ENCODE measurements around the gene TMEM151B. TPM values are rescaled to one million over a fixed set of nuclear protein-coding genes. Genes with fewer than 3 reads are reported as not detected.
"Not testable (repeated sequence)": the region's sequence is repeated elsewhere in the genome, so short reads cannot be mapped to it uniquely, and the experiment has no call there.

Gene TMEM151B
- total and polyA plus RNA-seq, 7 donors, result 0.04 to 0.07 TPM; not detected in 5

DNA sequence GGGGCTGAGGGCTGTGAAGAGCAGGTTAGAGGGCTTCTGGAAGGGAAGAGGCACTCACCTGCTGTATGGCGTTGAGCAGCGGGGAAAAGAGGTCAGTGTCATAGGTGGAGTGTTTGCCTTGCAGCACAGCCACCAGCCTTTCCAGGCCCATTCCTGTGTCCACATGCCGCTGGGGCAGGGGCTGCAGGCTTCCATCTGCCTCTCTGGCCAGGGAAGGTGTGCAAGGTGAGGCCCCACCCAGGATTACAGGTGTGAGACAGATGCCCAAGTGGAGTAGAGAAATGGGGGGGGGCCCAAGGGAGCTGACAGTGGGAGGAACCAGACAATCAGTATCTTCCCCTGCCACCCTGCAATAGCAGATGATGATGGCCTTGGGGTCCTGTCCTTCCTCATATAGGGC lies 40.0 kb downstream of the TMEM151B start:
- DNase-seq (no peak), ATAC-seq (no peak)
- no peak for TF ChIP-seq CTCF (IDR thresholded peaks at IDR 0.05)
- Histone ChIP-seq H3K36me3 (ENCODE audit: insufficient read depth in 1 of 2, low read depth in 1 of 2) (peaks cover 3 to 65% of the 10 kb centered on the region in 2 donors), H3K4me3 (no peak overlapping the region), H3K27ac (no peak overlapping the region), H3K27me3 (ENCODE audit: insufficient read depth in 3 of 3, low read length in 2 of 3) (no peaks in the 10 kb centered on the region), H3K9me3 (no peaks in the 10 kb centered on the region), H3K4me1 (peaks cover 6% of the 10 kb centered on the region)
- 93 to 100% (median 95%) methylated on average over 3 of the region's 3 CpGs for WGBS, 3 donors
- intact Hi-C loops (cut with DNase I), result no loop called here

DNA sequence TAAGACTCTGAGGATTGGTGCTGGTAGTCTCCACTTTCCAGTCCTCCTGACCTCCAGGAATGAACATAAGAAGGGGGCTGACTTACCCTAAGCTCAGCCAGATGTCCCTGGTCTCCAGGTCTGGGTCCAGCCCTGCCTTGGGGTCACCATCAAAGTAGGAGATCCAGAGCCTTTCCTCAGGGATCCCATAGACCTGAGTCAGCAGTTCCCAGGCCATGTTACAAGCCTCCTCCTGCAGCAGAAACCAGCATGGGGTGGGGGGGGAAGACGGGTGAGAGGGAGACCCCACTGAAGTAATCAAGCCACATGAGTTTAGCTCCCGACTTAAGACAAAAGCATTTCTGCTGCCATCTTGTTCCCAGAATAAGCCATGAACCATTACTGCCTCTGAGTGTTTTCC lies 41.1 kb downstream of the TMEM151B start:
- no peak for TF ChIP-seq CTCF (IDR thresholded peaks at IDR 0.05)

GRCh38 chr6:44311767-44312166 lies 41.5 kb downstream of the TMEM151B start:
- H3K4me3 ChIP-seq, result no peak overlapping the region
- WGBS, 3 donors, result 73 to 85% (median 73%) methylated on average over 3 of the region's 3 CpGs
- H3K4me1 ChIP-seq, result peaks cover 6% of the 10 kb centered on the region
- no peak for ATAC-seq
- no peak for DNase-seq
- H3K36me3 ChIP-seq (ENCODE audit: insufficient read depth in 1 of 2, low read depth in 1 of 2), result peaks cover 0 to 50% of the 10 kb centered on the region in 2 donors
- no peak overlapping the region for H3K27ac ChIP-seq
- H3K9me3 ChIP-seq, result no peaks in the 10 kb centered on the region
- intact Hi-C loops (cut with DNase I), result no loop called here
- TF ChIP-seq CTCF (IDR thresholded peaks at IDR 0.05), result no peak
- H3K27me3 ChIP-seq (ENCODE audit: insufficient read depth in 3 of 3, low read length in 2 of 3), result no peaks in the 10 kb centered on the region

More for the DNA sequence above, 41.1 kb downstream of the TMEM151B start:
- Histone ChIP-seq H3K36me3 (ENCODE audit: insufficient read depth in 1 of 2, low read depth in 1 of 2) (peaks cover 0 to 55% of the 10 kb centered on the region in 2 donors), H3K27ac (no peak overlapping the region), H3K4me1 (peaks cover 6% of the 10 kb centered on the region), H3K27me3 (ENCODE audit: insufficient read depth in 3 of 3, low read length in 2 of 3) (no peaks in the 10 kb centered on the region), H3K4me3 (no peak overlapping the region), H3K9me3 (no peaks in the 10 kb centered on the region)
- intact Hi-C loops (cut with DNase I), result no loop called here
- DNase-seq (no peak), ATAC-seq (no peak)
- WGBS, 3 donors, result 40 to 91% (median 74%) methylated on average over 2 of the region's 2 CpGs

DNA sequence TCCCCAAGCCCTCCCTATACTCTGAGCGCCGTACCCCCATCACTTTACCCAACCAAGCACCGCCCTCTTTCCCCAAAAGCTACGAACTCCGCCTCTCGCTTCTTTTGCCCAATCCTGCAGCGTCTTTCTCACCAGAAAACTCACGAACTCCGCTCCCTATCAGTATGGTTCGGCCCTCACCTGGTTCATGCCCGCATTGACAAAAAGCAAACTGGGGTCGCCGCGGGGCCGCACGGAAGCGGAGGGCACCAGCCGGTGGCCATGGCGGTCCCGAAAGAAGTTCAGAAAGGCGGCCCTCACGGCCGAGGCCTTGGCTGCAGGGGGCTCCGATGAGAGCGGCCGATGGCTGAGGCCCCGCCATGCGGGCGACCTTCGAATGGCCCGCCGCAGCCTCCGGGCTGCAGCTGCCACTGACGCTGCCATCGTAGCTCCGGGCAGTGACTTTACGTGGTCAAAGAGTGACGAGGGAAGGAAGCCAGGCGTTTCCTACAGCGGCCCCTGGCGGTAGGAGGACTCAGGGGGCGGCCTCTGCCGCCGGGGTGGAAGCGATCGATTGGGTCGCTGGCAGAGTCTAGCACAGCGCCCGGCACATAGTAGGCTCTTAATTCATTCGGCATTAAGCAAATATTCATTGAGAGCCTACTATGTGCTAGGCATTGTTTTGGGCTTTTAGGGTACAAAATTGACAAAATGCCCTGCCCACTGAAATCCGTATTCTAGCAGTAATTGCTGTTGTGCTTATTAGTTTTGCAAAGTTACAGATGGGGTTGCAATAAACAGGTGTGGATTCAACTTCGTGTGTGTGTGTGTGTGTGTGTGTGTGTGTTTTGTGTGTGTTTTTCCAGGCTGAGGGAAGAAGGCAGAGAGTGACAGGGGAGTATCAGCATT lies 42.9 kb downstream of the TMEM151B start, which contains the start of gene AARS2:
TSS of gene AARS2 (minus strand) at position 447 of the 888 bp plus-strand sequence. CDS start at position 423, 24 bp downstream.
- intact Hi-C loops (cut with DNase I), result no loop called here
- DNase-seq (peak; percentile 89 to 94), ATAC-seq (peak; percentile 95 to 99 (median 98))
- Histone ChIP-seq H3K36me3 (ENCODE audit: insufficient read depth in 1 of 2, low read depth in 1 of 2) (peaks cover 0 to 36% of the 10 kb centered on the region in 2 donors), H3K27ac (peak within 1 kb of the TSS; percentile 74), H3K4me3 (peak within 1 kb of the TSS; percentile 95), H3K4me1 (peaks cover 6% of the 10 kb centered on the region), H3K9me3 (no peaks in the 10 kb centered on the region), H3K27me3 (ENCODE audit: insufficient read depth in 3 of 3, low read length in 2 of 3) (no peaks in the 10 kb centered on the region)
- peak; percentile 97 for TF ChIP-seq CTCF (IDR thresholded peaks at IDR 0.05)
- 1 to 2% (median 1%) methylated on average over 49 to 52 of the region's 52 CpGs for WGBS, 3 donors

DNA sequence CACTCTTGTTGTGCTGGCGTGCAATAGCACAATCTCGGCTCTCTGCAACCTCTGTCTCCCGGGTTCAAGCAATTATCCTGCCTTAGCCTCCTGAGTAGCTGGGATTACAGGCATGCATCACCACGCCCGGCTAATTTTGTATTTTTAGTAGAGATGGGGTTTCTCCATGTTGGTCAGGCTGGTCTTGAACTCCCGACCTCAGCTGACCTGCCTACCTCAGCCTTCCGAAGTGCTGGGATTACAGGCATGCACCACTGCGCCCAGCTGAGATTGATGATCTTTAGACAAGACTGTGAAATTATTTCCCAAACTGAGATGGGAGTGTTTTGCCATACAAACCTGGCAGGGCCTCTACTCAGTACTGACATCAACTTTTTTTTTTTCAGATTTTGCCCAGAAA lies 44.4 kb downstream of the TMEM151B start:
- H3K4me3 ChIP-seq; H3K27ac ChIP-seq; H3K27me3 ChIP-seq (ENCODE audit: insufficient read depth in 3 of 3, low read length in 2 of 3); H3K9me3 ChIP-seq; intact Hi-C loops (cut with DNase I); ATAC-seq; DNase-seq; H3K4me1 ChIP-seq: not testable (repeated sequence)
- WGBS, 3 donors, result 84 to 90% (median 86%) methylated on average over 8 of the region's 8 CpGs
- H3K36me3 ChIP-seq (ENCODE audit: insufficient read depth in 1 of 2, low read depth in 1 of 2), result peaks cover 0 to 21% of the 10 kb centered on the region in 2 donors
